Testis (tissue), 3 donors: ENCODE data around the gene CACNA1E. TPM values are rescaled to one million over a fixed set of nuclear protein-coding genes. Genes with fewer than 3 reads are reported as not detected.

Experiments used
- DNase-seq: peaks from one replicate; pipeline ENCODE4 v3.0.0-alpha.2; 2019
- H3K27ac ChIP-seq, 2 donors: fragments of 200-600 bp; sonication (generic); one replicate each; pipeline ENCODE4 v1.5.1; 2019
- H3K27me3 ChIP-seq: fragments of 200-600 bp; sonication (generic); one replicate; pipeline ENCODE4 v1.5.1; 2019
- H3K36me3 ChIP-seq: fragments of 200-600 bp; sonication (generic); one replicate; pipeline ENCODE4 v1.5.1; 2017; ENCODE audit warnings: low read depth; ENCODE audit errors: missing control alignments
- H3K4me1 ChIP-seq: fragments of 200-600 bp; sonication (generic); one replicate; pipeline ENCODE4 v1.5.1; 2019
- H3K4me3 ChIP-seq, 2 donors: fragments of 200-600 bp; sonication (generic); one replicate each; pipeline ENCODE4 v1.5.1; 2017 to 2019
- H3K9me3 ChIP-seq: fragments of 200-600 bp; sonication (generic); one replicate; pipeline ENCODE4 v1.5.1; 2017
- CTCF ChIP-seq, 3 experiments: fragments of 450-650 bp in 2 of 3; fragments of 200-600 bp in 1 of 3; sonication (generic) in 1 of 3; IDR thresholded peaks; one replicate each; pipeline ENCODE4 v1.5.1; 2016 to 2019; ENCODE audit warnings: antibody characterized with exemption in 3 of 3, mild to moderate bottlenecking in 2 of 3, moderate library complexity in 1 of 3
- POLR2A ChIP-seq: fragments of 450-650 bp; IDR thresholded peaks from one replicate; pipeline ENCODE4 v1.6.1; 2017; ENCODE audit warnings: antibody characterized with exemption, mild to moderate bottlenecking, moderate library complexity
- WGBS, 2 donors: methylation state at CpG; one replicate each; pipeline ENCODE4 v1.1.5; 2018; 5-methylcytosine and 5-hydroxymethylcytosine counted together
- intact Hi-C: fragments of 100-400 bp; cut with DNase I; formaldehyde crosslinking; loops from one replicate; pipeline ENCODE4 v1.15.1; 2023; ENCODE audit warnings: low total_unique reads
- polyA plus RNA-seq: library from polyadenylated mRNA; stranded (reverse); fragments of 350-450 nt; fragmentation: Illumina TruSeq; extraction: RNeasy Lipid Tissue Mini Kit (QIAGEN cat#74804); gene quantifications from one replicate; pipeline ENCODE4 v1.2.3, GENCODE V29; 2014; ENCODE audit warnings: low read depth, low replicate concordance; ENCODE audit not compliant: insufficient read depth
- total RNA-seq, 2 donors: library from RNA; depleted of rRNA; stranded (reverse); fragments of >200 nt; gene quantifications; one replicate each; pipeline ENCODE4 v1.2.3, GENCODE V29; 2016

Gene CACNA1E
- total and polyA plus RNA-seq, 3 donors from 2014 or later, result 2.4 to 12.6 (median 9.1) TPM

GRCh38 chr1:181712711-181713110 lies 229.4 kb downstream of the CACNA1E start:
- intact Hi-C loops, result no loop called here
- Histone ChIP-seq H3K4me3 (no peak overlapping the region), H3K27ac (no peak overlapping the region), H3K36me3 (no peaks in the 10 kb centered on the region), H3K4me1 (no peaks in the 10 kb centered on the region), H3K9me3 (no peaks in the 10 kb centered on the region), H3K27me3 (no peaks in the 10 kb centered on the region)
- TF ChIP-seq POLR2A (no peak), CTCF (IDR thresholded peaks at IDR 0.05) (no peak)
- 81 to 90% methylated on average over 6 to 9 of the region's 9 CpGs for WGBS, 2 donors
- no peak for DNase-seq

GRCh38 chr1:181714428-181714827 lies 231.1 kb downstream of the CACNA1E start:
- TF ChIP-seq POLR2A, result no peak
- TF ChIP-seq CTCF (IDR thresholded peaks at IDR 0.05), result no peak
- intact Hi-C loops, result no loop called here

GRCh38 chr1:181718034-181718433 lies 234.7 kb downstream of the CACNA1E start:
- H3K27me3 ChIP-seq, result no peaks in the 10 kb centered on the region
- no peaks in the 10 kb centered on the region for H3K9me3 ChIP-seq
- no peak for DNase-seq
- no peak overlapping the region for H3K4me3 ChIP-seq
- H3K36me3 ChIP-seq, result no peaks in the 10 kb centered on the region
- 63 to 64% methylated on average over 6 of the region's 6 CpGs for WGBS, 2 donors
- TF ChIP-seq POLR2A, result no peak
- TF ChIP-seq CTCF (IDR thresholded peaks at IDR 0.05), result no peak
- no peak overlapping the region for H3K27ac ChIP-seq
- intact Hi-C loops, result no loop called here
- H3K4me1 ChIP-seq, result no peaks in the 10 kb centered on the region

More at GRCh38 chr1:181714428-181714827, 231.1 kb downstream of the CACNA1E start:
- Histone ChIP-seq H3K27ac (no peak overlapping the region), H3K36me3 (no peaks in the 10 kb centered on the region), H3K4me3 (no peak overlapping the region), H3K27me3 (no peaks in the 10 kb centered on the region), H3K4me1 (no peaks in the 10 kb centered on the region), H3K9me3 (no peaks in the 10 kb centered on the region)
- 68 to 80% methylated on average over 2 of the region's 2 CpGs for WGBS, 2 donors
- no peak for DNase-seq

- TF ChIP-seq POLR2A (no peak), CTCF (IDR thresholded peaks at IDR 0.05) (no peak)
- intact Hi-C loops, result no loop called here
- Histone ChIP-seq H3K9me3 (no peaks in the 10 kb centered on the region), H3K27me3 (no peaks in the 10 kb centered on the region), H3K36me3 (no peaks in the 10 kb centered on the region), H3K27ac (no peak overlapping the region), H3K4me1 (no peaks in the 10 kb centered on the region), H3K4me3 (no peak overlapping the region)
- WGBS, 2 donors, result 71 to 72% methylated on average over 4 of the region's 4 CpGs
- DNase-seq, result no peak
Measured at GRCh38 chr1:181726320-181727012, 243.1 kb downstream of the CACNA1E start.

GRCh38 chr1:181730606-181731005 lies 247.3 kb downstream of the CACNA1E start:
- no peak for TF ChIP-seq CTCF (IDR thresholded peaks at IDR 0.05)
- TF ChIP-seq POLR2A, result no peak
- Histone ChIP-seq H3K9me3 (no peaks in the 10 kb centered on the region), H3K27me3 (no peaks in the 10 kb centered on the region), H3K4me1 (no peaks in the 10 kb centered on the region), H3K27ac (no peak overlapping the region), H3K36me3 (no peaks in the 10 kb centered on the region), H3K4me3 (no peak overlapping the region)
- intact Hi-C loops, result no loop called here
- WGBS, 2 donors, result 87 to 93% methylated on average over 7 of the region's 7 CpGs
- DNase-seq, result no peak
